Activated CD4-positive, alpha-beta T cell treated with anti-CD3 and anti-CD28 coated beads, Interleukin-2, amount 50 U/mL, for 16 hours (primary cell): Measurements from ENCODE around the gene EML6.
A peak's percentile ranks its signal among the peaks of the same experiment; 100 is the strongest.

Source experiments
- DNase-seq: peaks from one replicate; pipeline ENCODE4 v3.0.0-alpha.2; 2020

EML6 gene

DNA sequence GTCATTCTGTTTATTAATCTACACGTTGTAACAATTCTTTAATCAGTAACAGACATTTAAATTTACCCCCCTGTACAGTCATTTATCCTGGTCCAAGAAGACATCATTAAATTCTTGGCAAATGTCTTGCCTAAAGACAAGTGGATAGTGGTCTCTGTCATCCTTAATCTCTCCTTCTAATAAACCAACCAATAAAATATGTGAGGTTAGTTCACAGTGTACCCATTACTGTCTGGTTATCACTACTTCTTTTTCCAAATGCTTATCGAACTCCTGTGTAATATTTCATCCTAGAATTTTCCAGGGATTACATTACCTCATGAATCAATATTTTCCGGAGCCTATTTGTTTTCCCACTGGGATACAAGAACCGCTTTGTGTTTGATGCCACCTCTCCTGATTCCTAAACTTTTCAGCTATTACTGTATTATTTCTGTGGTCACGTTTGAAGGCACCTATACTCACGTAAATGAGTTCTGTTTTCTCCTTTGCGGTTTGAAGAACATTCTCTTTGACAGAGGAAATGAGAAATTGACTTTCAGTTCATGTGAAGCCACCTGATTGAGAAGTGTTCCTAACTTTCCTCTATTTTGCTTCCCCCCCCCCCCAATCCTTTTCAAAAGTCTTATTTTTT lies 195.3 kb downstream of the EML6 start:
- DNase-seq = no peak

DNA sequence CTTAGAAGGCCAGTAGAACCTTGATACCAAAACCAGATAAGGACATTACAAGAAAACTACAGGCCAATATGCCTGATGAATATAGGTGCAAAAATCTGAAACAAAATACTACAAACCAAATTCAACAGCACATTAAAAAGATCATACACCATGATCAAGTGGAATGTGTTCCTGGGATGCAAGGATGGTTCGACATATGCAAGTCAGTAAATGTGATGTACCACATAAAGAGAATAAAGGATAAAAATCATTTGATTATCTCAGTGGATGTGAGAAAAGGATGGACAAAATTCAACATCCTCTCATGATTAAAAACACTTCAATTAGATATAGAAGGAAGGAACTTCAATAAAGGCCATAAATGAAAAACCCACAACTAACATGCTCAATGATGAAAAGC lies 197.2 kb downstream of the EML6 start:
- DNase-seq = no peak

GRCh38 chr2:54924121-54924520 lies 200.7 kb downstream of the EML6 start:
- no peak for DNase-seq

DNA sequence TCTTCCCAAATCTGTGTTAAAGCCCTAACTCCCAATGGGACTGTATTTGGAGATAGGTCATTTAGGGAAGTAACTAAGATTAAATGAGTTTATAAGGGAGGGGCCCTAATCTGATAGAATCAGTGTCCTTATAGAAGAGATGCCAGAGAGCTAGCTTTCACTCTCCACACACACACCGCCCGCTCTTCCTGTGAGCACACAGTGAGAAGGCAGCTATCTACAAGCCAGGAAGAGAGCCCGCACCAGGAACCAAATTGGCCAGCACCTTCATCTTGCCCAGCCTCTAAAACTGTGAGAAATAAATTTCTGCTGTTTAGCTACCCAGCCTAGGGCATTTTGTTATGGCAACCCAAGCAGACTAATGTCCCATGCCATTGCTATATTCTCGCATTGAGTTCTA lies 201.6 kb downstream of the EML6 start:
- no peak for DNase-seq

GRCh38 chr2:54927085-54927750 lies 203.8 kb downstream of the EML6 start:
- DNase-seq = no peak

- DNase-seq = no peak
These were observed 204.5 kb downstream of the EML6 start for GRCh38 chr2:54927751-54928615.

- DNase-seq = no peak
These were observed 205.3 kb downstream of the EML6 start for GRCh38 chr2:54928719-54929118.

GRCh38 chr2:54931473-54931872 lies 208.0 kb downstream of the EML6 start:
- no peak for DNase-seq

DNA sequence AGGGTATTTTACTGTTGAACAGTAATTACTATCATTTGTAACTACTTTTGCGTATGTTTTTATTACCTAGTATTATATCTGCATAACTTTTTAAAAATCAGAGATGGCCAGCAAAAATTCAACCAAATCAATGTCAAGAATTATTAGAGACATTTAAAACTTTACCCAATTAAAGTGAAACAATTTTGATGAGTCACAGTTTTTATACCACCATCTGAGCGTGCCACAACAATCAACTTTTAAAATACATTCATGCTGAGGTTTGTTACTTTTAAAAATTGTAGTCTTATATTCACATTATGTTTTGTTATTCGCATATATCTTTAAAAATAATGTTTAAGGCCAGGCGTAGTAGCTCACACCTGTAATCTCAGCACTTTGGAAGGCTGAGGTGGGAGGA lies 211.9 kb downstream of the EML6 start:
- DNase-seq = no peak

- no peak for DNase-seq
These were observed 213.3 kb downstream of the EML6 start for GRCh38 chr2:54936766-54937165.

GRCh38 chr2:54939446-54940118 lies 216.1 kb downstream of the EML6 start:
- DNase-seq = no peak

DNA sequence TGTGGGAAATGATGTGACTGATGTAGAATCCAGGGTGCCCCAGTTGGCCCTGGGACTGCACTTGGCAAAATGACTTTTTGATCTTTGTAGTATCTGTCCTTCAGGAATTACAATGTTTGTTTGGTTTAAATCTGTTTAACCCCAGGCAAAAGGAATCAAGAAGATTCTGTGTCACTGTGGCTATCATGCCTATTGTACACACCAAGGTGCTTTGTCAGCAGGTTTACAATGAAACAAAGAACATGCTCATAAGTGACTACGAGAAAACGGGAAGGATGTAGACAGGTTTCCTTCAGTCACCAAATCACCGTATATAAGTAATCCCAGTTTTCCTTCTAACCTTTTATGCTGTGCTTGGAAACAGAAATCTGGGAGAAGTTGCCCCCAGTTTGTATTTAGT lies 217.3 kb downstream of the EML6 start:
- no peak for DNase-seq

GRCh38 chr2:54941248-54941984 lies 218.0 kb downstream of the EML6 start:
- no peak for DNase-seq

GRCh38 chr2:54942373-54942772 lies 218.9 kb downstream of the EML6 start:
- DNase-seq = peak; percentile 45

- DNase-seq = no peak
These were observed 221.4 kb downstream of the EML6 start for GRCh38 chr2:54944724-54945326.

DNA sequence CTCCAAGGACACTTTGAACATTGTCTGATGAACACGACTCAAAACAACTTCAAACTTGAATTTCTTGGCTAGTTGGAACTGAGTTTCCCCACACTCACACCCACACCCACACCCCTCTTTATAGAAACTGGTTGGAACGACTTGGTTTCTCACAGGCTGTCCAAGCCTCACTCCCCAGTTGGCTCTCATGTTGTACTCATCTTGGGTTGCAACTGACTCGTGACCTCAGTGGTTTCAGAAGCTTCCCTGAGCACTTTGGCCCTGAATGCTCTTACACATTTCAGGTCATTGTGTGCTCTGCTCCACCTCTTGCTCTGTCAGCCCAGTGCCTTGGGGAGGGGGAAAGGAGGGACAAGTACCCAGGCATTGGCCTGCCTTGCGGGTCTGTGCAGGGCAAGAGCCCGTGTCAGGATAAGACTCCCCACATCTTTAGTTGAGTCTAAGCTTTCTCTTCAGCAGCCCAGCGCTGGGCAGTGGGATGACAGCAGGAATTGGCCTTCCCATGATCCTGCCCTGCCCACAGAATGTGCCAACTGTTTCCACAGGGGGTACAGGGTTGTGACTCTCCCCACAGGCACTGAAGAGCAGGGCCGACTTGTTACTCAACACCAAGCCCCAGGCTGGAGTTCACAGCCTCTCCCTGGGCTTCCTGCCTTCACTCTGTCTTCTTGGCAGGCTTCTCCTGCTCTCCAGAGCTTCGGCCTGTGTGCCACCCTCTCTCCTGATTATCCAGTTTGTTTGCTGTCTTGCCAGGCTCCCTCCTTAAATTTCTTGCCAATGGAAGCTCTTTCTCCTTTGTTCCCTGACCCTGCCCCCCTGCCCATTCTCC lies 222.1 kb downstream of the EML6 start:
- DNase-seq = peak; percentile 8

DNA sequence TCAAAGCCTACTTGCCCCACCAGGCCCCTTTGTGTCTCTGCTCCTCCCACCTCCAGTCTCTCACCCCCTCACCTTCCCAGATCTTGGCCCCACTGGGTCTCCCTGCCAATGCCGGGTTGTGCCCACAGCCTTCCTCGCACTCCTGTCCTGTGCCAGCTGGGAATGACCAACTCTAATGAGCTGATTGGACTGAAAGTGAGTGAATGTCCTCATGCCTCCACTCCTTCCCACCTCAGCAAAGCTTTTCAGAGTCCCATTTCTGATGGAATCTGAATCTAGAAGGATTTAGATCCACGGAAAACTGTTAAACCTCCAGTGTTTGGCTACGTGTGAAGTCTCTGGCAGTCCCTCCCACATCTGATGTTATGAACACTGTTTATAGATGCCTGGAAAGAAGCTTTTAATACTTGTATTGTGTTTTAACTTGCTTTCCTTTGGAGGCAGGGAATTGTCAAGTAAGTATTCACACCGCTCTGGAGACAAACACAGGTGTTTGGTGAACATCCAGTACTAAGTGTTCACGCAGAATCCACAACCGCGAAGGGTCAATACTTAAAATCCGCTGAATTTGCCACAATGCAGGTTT lies 222.9 kb downstream of the EML6 start:
- DNase-seq = no peak

- no peak for DNase-seq
These were observed 223.7 kb downstream of the EML6 start for GRCh38 chr2:54947136-54947535.

DNA sequence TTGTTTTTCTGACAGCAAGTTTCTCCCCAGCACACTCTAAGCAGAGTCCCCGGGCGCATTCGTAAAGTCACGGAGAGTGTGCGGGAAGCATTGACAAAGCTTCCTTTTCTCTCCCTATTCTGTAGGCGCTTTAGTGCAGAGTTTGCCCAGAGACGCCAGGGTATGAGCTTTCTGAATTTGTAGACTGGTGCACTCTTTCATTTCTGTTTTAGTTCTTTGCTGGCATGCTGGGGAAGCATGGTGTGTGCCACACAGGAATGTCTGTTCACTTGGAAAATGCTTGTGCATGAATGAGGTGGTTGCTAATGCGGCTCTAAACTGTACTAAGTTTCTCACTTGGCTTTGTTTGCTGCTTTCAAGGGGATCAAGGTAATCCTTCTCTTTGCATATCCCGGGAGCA lies 224.2 kb downstream of the EML6 start:
- DNase-seq = no peak

DNA sequence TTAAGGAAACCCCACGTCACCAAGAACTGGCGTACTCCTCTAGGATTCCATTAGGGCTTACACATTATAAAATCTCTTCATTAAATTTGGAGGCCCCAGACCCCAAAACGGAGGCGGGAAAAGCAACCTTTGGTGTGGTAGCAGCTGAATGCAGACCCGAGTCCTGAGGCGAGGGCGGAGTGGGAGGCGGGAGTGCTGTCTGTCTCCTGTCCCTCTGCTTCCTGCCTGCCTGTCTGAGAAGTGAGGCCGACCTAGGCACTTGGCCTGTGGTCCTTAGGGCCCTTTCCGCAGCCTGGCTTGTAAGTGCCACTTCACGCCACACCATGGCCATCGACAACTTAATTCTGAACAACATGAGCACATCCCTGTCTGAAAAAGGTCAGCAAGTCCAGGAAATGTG lies 224.7 kb downstream of the EML6 start:
- DNase-seq = no peak

- DNase-seq = no peak
These were observed 226.0 kb downstream of the EML6 start for GRCh38 chr2:54949431-54949830.
